ENCODE measurements around the gene WDR83. TPM values are rescaled to one million over a fixed set of nuclear protein-coding genes. Genes with fewer than 3 reads are reported as not detected.
A peak's percentile ranks its signal among the peaks of the same experiment; 100 is the strongest.

The WDR83 gene
- total and polyA plus RNA-seq, 5 donors from 2014 or later = 10.6 to 18.5 (median 13.0) TPM

GRCh38 chr19:12660980-12661379 is 5.6 kb upstream of the WDR83 start:
- no peaks in the 10 kb centered on the region for H3K27me3 ChIP-seq (ENCODE audit: control insufficient read depth, insufficient read depth, low read length)
- H3K36me3 ChIP-seq (ENCODE audit: control insufficient read depth, insufficient read depth, low read length) = peaks cover 51% of the 10 kb centered on the region
- ATAC-seq (ENCODE audit: low read depth in 2 of 2) = no peak
- H3K27ac ChIP-seq (ENCODE audit: insufficient read depth, low read length, poor library complexity, severe bottlenecking) = no peak overlapping the region
- Mint-ChIP-seq H3K4me1 (peaks cover 0 to 20% (median 11%) of the 10 kb centered on the region in 4 donors), H3K27ac (no peak overlapping the region), H3K36me3 (peaks cover 13% of the 10 kb centered on the region), H3K4me3 (no peak overlapping the region), H3K27me3 (no peaks in the 10 kb centered on the region), H3K9me3 (no peaks in the 10 kb centered on the region)
- H3K4me3 ChIP-seq (ENCODE audit: low read depth, low read length) = no peak overlapping the region
- no peak for DNase-seq
- no peaks in the 10 kb centered on the region for H3K9me3 ChIP-seq (ENCODE audit: control insufficient read depth in 2 of 2, low read length in 2 of 2)
- peaks cover 19% of the 10 kb centered on the region for H3K4me1 ChIP-seq (ENCODE audit: control insufficient read depth, insufficient read depth, low read length, poor library complexity, severe bottlenecking)

- Mint-ChIP-seq H3K27me3 (no peaks in the 10 kb centered on the region), H3K9me3 (no peaks in the 10 kb centered on the region), H3K36me3 (peaks cover 6% of the 10 kb centered on the region), H3K4me1 (peaks cover 5 to 51% (median 32%) of the 10 kb centered on the region in 4 donors), H3K27ac (peak overlapping the region in 2 of 3 donors; percentile 98 to 99), H3K4me3 (peak overlapping the region; percentile 69 to 99 (median 92))
- ATAC-seq (ENCODE audit: low read depth in 2 of 2) (no peak), DNase-seq (no peak)
- Histone ChIP-seq H3K4me1 (ENCODE audit: control insufficient read depth, insufficient read depth, low read length, poor library complexity, severe bottlenecking) (peaks cover 51% of the 10 kb centered on the region), H3K27ac (ENCODE audit: insufficient read depth, low read length, poor library complexity, severe bottlenecking) (peak overlapping the region; percentile 97), H3K4me3 (ENCODE audit: low read depth, low read length) (peak overlapping the region; percentile 95), H3K27me3 (ENCODE audit: control insufficient read depth, insufficient read depth, low read length) (no peaks in the 10 kb centered on the region), H3K36me3 (ENCODE audit: control insufficient read depth, insufficient read depth, low read length) (peaks cover 39% of the 10 kb centered on the region), H3K9me3 (ENCODE audit: control insufficient read depth in 2 of 2, low read length in 2 of 2) (no peaks in the 10 kb centered on the region)
Measured at GRCh38 chr19:12664406-12665280, 2.0 kb upstream of the WDR83 start.

DNA sequence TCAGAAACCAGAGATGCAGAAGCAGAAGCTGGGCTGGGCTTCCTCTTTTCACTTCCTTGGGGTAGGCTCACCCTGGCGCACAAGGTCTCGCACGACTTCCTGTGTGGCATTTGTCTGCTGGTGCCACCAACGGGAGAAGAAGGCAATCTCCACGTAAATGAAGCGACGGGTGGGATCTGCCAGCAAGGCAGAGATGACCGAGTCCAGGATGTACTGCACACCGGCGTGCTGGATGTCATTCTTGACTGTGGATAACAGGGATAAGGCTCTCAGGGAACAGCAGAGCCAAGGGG is 1.4 kb upstream of the WDR83 start:
- H3K4me1 Mint-ChIP-seq = peaks cover 5 to 55% (median 32%) of the 10 kb centered on the region in 4 donors
- H3K36me3 ChIP-seq (ENCODE audit: control insufficient read depth, insufficient read depth, low read length) = peaks cover 35% of the 10 kb centered on the region
- DNase-seq (peak; percentile 19 to 87 (median 43)), ATAC-seq (ENCODE audit: low read depth in 2 of 2) (peak; percentile 58 to 63)
- no peaks in the 10 kb centered on the region for H3K27me3 ChIP-seq (ENCODE audit: control insufficient read depth, insufficient read depth, low read length)
- peak overlapping the region; percentile 95 for H3K4me3 ChIP-seq (ENCODE audit: low read depth, low read length)
- peaks cover 56% of the 10 kb centered on the region for H3K4me1 ChIP-seq (ENCODE audit: control insufficient read depth, insufficient read depth, low read length, poor library complexity, severe bottlenecking)
- H3K27ac ChIP-seq (ENCODE audit: insufficient read depth, low read length, poor library complexity, severe bottlenecking) = peak overlapping the region; percentile 97
- no peaks in the 10 kb centered on the region for H3K27me3 Mint-ChIP-seq
- peak overlapping the region; percentile 32 to 99 (median 98) for H3K27ac Mint-ChIP-seq
- peak overlapping the region; percentile 91 to 100 (median 96) for H3K4me3 Mint-ChIP-seq
- peaks cover 3% of the 10 kb centered on the region for H3K36me3 Mint-ChIP-seq
- no peaks in the 10 kb centered on the region for H3K9me3 ChIP-seq (ENCODE audit: control insufficient read depth in 2 of 2, low read length in 2 of 2)
- no peaks in the 10 kb centered on the region for H3K9me3 Mint-ChIP-seq

DNA sequence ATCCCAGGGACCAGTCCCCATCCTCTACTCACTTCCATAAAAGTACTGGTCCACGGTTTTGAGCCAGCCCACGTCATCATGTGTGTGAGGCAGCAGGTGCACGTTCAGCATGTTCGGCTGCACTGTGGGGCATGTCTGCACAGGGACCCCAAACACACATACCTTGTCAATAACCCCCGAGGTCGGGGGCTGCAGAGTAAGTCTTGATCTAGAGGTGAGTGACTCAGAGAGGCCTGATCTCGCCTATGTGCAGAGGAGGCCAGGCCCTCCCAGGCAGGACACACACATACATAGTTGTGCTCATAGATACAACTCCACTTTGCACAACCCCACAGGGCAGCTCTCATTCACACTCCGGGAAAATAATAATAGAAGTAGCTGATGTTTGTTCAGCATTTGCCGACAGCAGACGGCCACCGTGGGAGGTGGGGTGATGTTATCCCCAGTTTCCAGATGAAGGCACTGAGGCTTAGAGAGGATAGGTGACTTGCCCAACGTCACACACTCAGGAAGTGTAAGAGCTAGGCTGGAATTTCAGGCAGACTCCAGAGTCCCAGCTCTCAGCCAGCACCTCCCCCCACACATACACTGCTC is 839 bp upstream of the WDR83 start:
- Mint-ChIP-seq H3K4me3 (peak overlapping the region; percentile 91 to 100 (median 96)), H3K4me1 (peaks cover 5 to 59% (median 32%) of the 10 kb centered on the region in 4 donors), H3K36me3 (peaks cover 3% of the 10 kb centered on the region), H3K27ac (peak overlapping the region; percentile 98 to 99 (median 98)), H3K27me3 (no peaks in the 10 kb centered on the region), H3K9me3 (no peaks in the 10 kb centered on the region)
- Histone ChIP-seq H3K27me3 (ENCODE audit: control insufficient read depth, insufficient read depth, low read length) (no peaks in the 10 kb centered on the region), H3K4me1 (ENCODE audit: control insufficient read depth, insufficient read depth, low read length, poor library complexity, severe bottlenecking) (peaks cover 62% of the 10 kb centered on the region), H3K27ac (ENCODE audit: insufficient read depth, low read length, poor library complexity, severe bottlenecking) (peak overlapping the region; percentile 97), H3K9me3 (ENCODE audit: control insufficient read depth in 2 of 2, low read length in 2 of 2) (no peaks in the 10 kb centered on the region), H3K36me3 (ENCODE audit: control insufficient read depth, insufficient read depth, low read length) (peaks cover 30% of the 10 kb centered on the region), H3K4me3 (ENCODE audit: low read depth, low read length) (peak overlapping the region; percentile 95)
- peak in 1 of 2 donors; percentile 6 for ATAC-seq (ENCODE audit: low read depth in 2 of 2)
- DNase-seq = peak in 1 of 3 donors; percentile 38

- Histone ChIP-seq H3K36me3 (ENCODE audit: control insufficient read depth, insufficient read depth, low read length) (peaks cover 16% of the 10 kb centered on the region), H3K27me3 (ENCODE audit: control insufficient read depth, insufficient read depth, low read length) (no peaks in the 10 kb centered on the region), H3K4me1 (ENCODE audit: control insufficient read depth, insufficient read depth, low read length, poor library complexity, severe bottlenecking) (peaks cover 63% of the 10 kb centered on the region), H3K27ac (ENCODE audit: insufficient read depth, low read length, poor library complexity, severe bottlenecking) (peak overlapping the region; percentile 97), H3K4me3 (ENCODE audit: low read depth, low read length) (no peak overlapping the region), H3K9me3 (ENCODE audit: control insufficient read depth in 2 of 2, low read length in 2 of 2) (no peaks in the 10 kb centered on the region)
- peak overlapping the region; percentile 91 to 100 (median 96) for H3K4me3 Mint-ChIP-seq
- H3K27me3 Mint-ChIP-seq = no peaks in the 10 kb centered on the region
- peak overlapping the region; percentile 36 to 99 (median 92) for H3K27ac Mint-ChIP-seq
- ATAC-seq (ENCODE audit: low read depth in 2 of 2) = no peak
- no peaks in the 10 kb centered on the region for H3K9me3 Mint-ChIP-seq
- H3K36me3 Mint-ChIP-seq = peaks cover 7% of the 10 kb centered on the region
- peaks cover 5 to 68% (median 34%) of the 10 kb centered on the region in 4 donors for H3K4me1 Mint-ChIP-seq
- no peak for DNase-seq
Measured at GRCh38 chr19:12667731-12668302, 1.2 kb downstream of the WDR83 start.

GRCh38 chr19:12668346-12668745 is 1.7 kb downstream of the WDR83 start:
- DNase-seq = no peak
- H3K27me3 ChIP-seq (ENCODE audit: control insufficient read depth, insufficient read depth, low read length) = no peaks in the 10 kb centered on the region
- H3K4me1 Mint-ChIP-seq = peaks cover 5 to 68% (median 34%) of the 10 kb centered on the region in 4 donors
- no peaks in the 10 kb centered on the region for H3K9me3 Mint-ChIP-seq
- peak overlapping the region; percentile 92 to 99 (median 99) for H3K27ac Mint-ChIP-seq
- H3K36me3 Mint-ChIP-seq = peaks cover 5% of the 10 kb centered on the region
- H3K9me3 ChIP-seq (ENCODE audit: control insufficient read depth in 2 of 2, low read length in 2 of 2) = no peaks in the 10 kb centered on the region
- no peak for ATAC-seq (ENCODE audit: low read depth in 2 of 2)
- peak overlapping the region; percentile 97 for H3K27ac ChIP-seq (ENCODE audit: insufficient read depth, low read length, poor library complexity, severe bottlenecking)
- H3K4me1 ChIP-seq (ENCODE audit: control insufficient read depth, insufficient read depth, low read length, poor library complexity, severe bottlenecking) = peaks cover 63% of the 10 kb centered on the region
- H3K4me3 ChIP-seq (ENCODE audit: low read depth, low read length) = peak overlapping the region; percentile 92
- H3K4me3 Mint-ChIP-seq = peak overlapping the region; percentile 91 to 100 (median 96)
- no peaks in the 10 kb centered on the region for H3K27me3 Mint-ChIP-seq
- H3K36me3 ChIP-seq (ENCODE audit: control insufficient read depth, insufficient read depth, low read length) = peaks cover 11% of the 10 kb centered on the region

DNA sequence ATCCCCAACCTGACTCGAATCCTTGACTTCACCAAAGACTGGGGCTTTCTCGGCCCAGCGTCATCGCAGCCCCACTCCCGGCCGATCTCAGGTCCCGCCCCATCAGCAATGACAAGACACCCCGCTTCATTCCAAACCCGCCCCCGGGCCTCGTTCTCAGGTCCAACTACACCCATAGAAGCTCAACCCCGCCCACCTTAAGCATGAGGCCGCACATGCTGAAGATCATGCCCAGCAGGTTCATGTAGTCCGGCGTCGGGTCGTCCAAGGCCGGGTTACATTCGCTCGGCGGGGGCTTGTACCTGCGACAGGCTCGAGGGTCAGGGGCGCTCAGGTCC is 2.3 kb downstream of the WDR83 start:
- peak; percentile 63 to 72 (median 65) for DNase-seq
- no peaks in the 10 kb centered on the region for H3K27me3 ChIP-seq (ENCODE audit: control insufficient read depth, insufficient read depth, low read length)
- Mint-ChIP-seq H3K27ac (peak overlapping the region; percentile 92 to 99 (median 99)), H3K36me3 (peaks cover 5% of the 10 kb centered on the region), H3K9me3 (no peaks in the 10 kb centered on the region), H3K27me3 (no peaks in the 10 kb centered on the region), H3K4me3 (peak overlapping the region; percentile 91 to 100 (median 96)), H3K4me1 (peaks cover 5 to 68% (median 34%) of the 10 kb centered on the region in 4 donors)
- H3K4me3 ChIP-seq (ENCODE audit: low read depth, low read length) = peak overlapping the region; percentile 92
- peak overlapping the region; percentile 97 for H3K27ac ChIP-seq (ENCODE audit: insufficient read depth, low read length, poor library complexity, severe bottlenecking)
- H3K4me1 ChIP-seq (ENCODE audit: control insufficient read depth, insufficient read depth, low read length, poor library complexity, severe bottlenecking) = peaks cover 63% of the 10 kb centered on the region
- H3K36me3 ChIP-seq (ENCODE audit: control insufficient read depth, insufficient read depth, low read length) = peaks cover 7% of the 10 kb centered on the region
- no peaks in the 10 kb centered on the region for H3K9me3 ChIP-seq (ENCODE audit: control insufficient read depth in 2 of 2, low read length in 2 of 2)
- ATAC-seq (ENCODE audit: low read depth in 2 of 2) = peak in 1 of 2 donors; percentile 12
